CMK (cell line): Measurements from ENCODE around the gene FAM219A.
"Not testable (repeated sequence)": the region's sequence is repeated elsewhere in the genome, so short reads cannot be mapped to it uniquely, and the experiment has no call there.

Experiments used
- DNase-seq: peaks from one replicate; pipeline ENCODE4 v3.0.0-alpha.2; 2010; ENCODE audit warnings: low read depth

Gene FAM219A

DNA sequence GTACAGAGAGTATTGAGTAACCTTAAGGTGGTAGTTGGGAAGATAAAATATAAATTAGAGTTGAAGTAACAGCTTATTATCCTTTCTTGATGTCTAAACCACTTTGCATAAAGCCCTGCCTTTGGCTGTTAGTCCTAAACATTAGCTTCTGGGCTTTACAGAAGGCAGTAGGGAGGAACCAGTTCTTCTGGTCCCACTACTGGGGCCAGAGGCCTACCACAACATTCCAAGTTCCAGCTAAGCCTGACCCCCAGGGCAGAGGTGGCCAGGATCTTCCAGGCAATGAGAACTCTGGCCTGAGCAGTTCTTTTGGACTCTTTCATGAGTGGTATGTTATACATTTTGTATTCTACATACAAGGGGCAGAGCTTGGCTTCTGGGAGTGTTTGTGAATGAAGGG, 26.3 kb upstream of the FAM219A start:
- DNase-seq, result no peak

DNA sequence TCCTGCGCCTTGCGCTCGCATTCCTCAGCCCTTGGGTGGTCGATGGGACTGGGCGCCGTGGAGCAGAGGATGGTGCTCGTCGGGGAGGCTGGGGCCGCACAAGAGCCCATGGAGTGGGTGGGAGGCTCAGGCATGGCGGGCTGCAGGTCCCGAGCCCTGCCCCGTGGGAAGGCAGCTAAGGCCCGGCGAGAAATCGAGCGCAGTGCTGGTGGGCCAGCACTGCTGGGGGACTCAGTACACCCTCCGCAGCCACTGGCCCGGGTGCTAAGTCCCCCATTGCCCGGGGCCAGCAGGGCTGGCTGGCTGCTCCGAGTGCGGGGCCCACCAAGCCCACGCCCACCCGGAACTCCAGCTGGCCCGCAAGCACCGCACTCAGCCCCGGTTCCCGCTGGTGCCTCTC, 24.4 kb upstream of the FAM219A start:
- DNase-seq, result not testable (repeated sequence)

DNA sequence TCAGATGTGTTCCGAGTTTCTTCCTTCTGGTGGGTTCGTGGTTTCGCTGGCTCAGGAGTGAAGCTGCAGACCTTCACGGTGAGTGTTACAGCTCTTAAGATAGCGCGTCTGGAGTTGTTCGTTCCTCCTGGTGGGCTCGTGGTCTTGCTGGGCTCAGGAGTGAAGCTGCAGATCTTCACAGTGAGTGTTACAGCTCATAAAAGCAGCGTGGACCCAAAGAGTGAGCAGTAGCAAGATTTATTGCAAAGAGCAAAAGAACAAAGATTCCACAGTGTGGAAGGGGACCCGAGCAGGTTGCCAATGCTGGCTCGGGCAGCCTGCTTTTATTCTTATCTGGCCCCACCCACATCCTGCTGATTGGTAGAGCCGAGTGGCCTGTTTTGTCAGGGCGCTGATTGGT, 23.2 kb upstream of the FAM219A start:
- not testable (repeated sequence) for DNase-seq

DNA sequence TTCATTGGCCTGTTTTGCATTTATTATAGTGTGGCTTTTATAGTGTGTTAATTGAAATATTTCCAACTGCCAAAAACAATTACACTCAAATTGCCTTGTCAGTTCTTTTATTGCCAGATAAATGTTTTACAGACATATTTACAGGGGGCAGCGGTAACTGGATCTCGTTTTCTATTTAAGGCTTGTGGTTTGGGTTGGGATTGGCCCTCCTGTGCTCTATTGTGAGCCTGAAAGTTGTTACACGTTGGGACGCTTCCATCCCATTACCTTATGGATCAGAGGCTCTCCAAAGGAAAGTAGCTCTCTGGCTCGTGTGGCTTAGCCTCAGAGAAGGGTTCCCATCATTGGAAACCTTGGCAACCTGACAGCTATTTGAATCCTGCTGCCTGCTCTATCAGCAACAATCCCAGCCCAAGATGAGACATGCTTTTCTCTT, 21.1 kb upstream of the FAM219A start:
- no peak for DNase-seq

DNA sequence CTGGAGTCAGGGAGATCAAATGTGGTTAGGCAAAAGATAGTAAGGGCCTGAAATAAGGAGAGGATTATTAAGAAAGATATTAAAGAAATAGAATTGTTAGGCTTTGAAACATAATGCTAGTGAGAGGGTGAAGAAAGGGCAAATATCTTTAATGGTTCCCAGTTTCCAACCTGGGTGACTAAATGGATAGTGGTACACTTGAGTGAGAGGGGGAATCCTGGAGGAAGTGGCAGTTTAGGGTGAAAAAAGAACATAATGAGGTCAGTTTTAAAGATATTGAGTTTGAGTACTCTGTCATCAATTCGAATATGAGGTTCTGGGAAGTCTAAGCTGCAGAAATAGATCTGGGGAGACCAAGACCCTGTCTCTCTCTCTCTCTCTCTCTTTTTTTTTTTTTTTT, 19.2 kb upstream of the FAM219A start:
- DNase-seq, result no peak

DNA sequence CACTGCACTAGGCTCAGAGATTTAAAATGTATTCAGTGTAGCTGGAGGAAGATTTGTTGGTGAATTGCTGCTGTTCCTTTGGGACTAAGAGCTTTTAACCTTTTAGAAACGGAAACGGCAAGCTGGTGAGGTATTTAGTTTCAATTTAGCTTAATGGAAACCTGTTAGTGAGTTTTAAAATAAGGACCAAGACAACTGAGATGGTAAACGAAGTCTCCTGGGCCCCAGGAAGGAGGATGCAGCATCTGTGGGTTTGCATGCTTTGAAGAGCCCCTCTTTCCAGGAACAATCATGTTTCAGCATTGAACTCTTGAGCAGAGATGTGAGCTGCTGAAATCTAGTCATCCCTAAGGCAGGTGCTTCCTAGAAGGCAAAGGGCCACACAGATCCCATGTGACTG, 16.7 kb upstream of the FAM219A start:
- DNase-seq, result no peak

DNA sequence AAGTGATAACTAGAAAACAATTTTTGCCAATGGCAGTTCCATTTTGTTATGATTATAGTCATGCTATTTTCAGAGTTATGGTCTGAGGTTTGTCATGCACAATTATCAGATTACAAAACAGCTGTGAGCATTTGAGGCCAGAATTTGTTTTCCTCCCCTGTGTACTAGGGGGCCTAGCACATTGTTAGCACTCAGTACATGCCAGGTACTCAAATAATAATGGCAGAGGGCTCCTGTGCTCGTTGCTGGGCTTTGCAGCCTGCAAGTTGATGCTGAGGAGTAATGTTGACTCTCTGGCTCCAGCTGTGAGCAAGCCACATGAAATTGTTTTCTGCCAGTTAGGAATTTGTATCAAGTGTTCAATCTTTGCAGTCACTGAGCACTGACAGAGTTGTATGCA, 7.1 kb upstream of the FAM219A start:
- DNase-seq, result no peak

DNA sequence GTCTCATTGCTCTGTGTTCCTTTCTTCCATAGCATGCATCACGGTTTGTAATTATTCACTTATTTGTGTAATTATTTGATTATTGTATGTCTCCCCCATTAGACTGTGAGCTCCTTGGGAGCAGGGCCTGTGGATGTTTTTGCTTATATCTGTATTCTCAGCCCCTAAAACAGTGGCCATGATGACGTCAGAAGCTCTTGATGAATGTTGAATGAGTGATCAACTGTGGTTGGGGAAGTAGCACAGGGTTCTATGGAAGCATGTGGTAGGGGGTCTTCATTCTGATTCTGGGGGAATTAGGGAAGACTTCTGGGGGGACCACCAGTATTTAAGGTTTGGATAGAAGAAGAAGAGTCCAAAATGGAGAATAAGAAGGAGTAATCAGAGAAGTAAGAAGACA, 6.2 kb upstream of the FAM219A start:
- no peak for DNase-seq

DNA sequence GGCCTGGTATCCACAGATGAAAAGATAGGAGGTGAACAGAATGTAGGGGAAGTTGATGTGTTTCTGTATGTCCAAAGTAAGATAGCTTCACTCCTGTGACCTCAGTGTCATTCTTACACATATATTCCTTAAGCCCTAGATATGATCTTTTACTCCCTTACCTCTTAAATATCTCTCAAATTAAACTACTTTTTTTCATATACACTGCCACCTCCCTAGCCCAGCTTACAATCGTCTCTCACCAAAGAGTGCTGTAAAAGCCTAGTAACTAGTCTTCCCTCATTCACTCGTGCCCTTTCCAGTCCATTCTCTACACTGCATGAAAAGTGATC, 5.5 kb upstream of the FAM219A start:
- DNase-seq, result no peak

DNA sequence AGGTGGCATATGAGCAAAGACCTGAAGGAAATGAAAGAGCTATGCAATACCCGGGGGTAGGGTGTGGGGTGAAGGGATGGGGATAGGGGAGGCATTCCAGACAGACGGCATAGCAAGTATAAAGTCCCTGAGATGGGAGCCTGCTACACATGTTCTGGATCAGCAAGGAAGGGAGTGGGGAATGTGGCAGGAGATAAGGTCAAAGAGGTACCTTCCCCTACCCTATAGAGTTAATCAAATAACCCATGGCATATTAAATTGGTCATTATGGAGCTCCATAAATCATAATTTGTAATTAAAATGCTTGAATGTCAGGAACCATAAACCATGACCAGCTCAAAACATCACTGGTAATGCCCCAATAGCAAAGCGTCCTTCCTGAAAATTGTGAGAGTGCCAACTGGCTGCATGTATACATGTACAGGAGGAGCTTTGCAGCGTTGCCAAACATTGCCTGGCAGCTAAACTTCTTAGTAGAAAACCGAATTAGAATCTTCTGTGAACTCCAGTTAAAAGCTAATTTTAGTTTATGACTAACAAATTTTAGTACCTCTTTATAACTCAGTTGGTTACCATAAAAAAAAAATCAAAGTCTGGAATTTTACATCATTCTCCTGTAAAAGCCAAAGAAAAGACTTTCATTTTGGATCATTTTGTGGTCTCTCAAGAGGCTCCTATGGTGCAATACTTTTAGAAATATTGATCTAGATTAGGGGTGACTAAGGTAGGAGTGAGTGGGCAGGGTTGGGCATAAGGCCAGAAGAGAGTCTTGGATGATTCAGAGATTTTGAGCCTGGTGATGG, 4.9 kb upstream of the FAM219A start:
- no peak for DNase-seq

DNA sequence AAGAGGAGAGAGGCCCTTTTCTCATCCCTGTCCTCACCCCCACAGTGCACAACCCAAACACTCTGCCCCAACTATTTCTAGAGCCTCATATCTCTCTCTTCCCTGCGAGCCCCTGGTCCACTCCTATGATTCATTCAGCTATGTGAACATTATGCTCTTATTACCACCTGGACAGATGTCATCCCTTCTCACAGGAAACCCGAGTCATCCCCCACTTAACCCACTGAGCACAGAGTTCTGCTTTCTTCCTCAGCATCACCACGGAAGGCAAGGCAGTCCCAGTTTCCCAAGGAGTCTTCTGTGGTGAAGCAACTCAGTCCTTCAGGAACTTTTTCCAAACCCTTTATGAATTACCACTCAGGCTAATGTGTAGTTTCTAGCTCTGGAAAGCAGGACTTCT, 1.6 kb upstream of the FAM219A start:
- DNase-seq, result no peak

DNA sequence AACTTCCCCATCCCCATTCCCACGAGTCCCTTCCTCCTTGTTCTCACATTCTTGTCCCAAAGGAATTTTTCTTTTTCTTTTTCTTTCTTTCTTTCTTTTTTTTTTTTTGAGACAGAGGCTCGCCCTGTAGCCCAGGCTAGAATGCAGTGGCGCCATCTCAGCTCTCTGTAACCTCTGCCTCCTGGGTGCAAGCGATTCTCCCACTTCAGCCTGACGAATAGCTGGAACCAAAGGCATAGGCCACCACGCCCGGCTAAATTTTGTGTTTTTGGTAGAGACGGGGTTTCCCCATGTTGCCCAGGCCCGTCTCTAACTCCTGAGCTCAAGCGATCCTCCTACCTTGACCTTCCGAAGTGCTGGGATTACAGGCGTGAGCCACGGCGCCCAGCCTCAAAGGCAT, 986 bp upstream of the FAM219A start:
- no peak for DNase-seq

DNA sequence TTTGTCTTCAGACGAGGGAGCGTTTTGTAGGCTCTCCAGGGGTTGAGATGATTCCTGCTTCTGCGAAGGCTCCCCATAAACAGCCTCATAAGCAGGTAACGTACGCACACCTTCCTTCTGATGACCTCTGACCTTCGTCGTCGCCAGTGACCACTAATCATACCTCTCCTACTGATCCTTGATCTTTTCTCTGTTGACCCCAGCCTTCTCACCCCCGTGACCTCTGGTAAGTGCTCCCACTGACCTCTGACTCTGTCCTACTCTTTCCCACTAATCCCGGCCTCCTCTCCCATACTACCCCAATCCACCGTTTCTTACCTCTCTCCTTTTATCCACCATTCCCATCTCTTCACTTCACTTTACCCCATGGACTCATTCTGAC, 580 bp upstream of the FAM219A start:
- no peak for DNase-seq

DNA sequence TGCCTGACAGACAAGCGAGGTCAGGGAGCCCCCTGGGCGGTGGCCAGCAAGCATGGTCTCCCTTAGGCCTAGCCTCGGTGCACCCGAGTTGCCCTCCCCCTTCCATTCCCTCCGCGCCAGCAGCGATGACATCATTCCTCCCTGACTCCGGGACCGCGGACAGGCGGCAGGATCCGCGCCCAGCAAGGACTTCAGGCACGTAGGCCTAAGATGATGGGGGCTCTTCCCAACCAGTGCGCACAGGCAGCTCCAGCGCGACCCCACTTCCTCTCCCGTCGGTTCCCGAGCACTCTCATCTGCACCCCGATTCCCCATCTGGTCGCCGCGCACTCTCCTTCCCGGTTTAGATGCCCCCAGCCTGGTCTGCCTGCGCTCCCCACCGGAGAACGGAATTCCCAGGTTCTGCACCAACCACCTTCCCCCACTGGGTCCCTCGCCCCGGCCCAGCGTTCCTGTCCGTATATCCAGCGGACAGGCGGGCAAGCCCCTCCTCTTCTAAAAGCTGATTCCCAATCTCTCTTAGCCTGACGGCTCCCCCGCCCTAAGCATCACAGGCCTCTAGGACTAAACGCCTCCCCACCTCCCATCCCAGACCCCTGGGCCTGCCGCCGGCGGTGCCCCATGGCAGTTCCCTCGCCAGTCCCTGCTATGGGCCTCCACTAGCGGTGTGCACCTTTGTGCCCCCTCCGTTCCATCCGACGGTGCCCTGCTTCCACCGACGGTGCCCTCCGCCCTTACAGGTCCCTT, 931 bp downstream of the FAM219A start:
- DNase-seq, result no peak

DNA sequence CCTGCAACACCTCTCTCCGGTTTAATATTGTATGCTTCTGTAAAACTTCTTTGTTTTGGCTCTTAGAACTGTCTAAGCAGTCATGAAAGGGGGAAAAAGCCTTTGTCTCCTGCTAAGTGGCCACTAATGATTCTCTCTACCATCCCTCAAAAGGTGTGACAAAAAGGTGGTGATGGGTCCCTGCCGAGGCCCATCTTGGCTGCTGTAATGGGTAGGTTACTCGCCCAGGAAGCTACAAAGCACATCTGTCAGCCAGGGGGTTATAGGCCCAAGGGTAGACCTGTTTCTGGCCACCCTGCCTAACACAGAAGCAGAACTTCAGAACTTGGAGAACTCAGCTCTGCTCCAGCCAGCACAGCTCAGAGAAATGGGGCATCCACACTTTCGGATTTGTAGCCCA, 1.6 kb downstream of the FAM219A start:
- no peak for DNase-seq

DNA sequence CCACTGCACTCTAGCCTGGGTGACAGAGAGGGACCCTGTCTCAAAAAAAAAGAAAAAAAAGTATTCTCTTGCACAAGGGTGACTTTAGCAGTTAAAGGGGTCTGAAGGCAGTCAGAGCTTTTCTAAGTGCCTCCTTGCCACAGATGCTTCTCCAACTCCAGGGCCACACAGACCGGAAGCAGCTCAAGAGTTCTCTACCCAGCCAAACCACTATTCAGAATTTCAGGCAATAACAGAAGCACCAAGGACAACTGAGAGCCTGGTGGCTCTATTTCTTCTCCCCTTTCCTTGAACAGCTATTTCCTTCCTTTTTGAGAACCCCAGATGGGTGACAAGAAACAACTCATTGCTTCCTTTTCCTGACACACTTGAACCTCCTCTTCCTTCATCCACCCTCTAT, 2.2 kb downstream of the FAM219A start:
- no peak for DNase-seq

DNA sequence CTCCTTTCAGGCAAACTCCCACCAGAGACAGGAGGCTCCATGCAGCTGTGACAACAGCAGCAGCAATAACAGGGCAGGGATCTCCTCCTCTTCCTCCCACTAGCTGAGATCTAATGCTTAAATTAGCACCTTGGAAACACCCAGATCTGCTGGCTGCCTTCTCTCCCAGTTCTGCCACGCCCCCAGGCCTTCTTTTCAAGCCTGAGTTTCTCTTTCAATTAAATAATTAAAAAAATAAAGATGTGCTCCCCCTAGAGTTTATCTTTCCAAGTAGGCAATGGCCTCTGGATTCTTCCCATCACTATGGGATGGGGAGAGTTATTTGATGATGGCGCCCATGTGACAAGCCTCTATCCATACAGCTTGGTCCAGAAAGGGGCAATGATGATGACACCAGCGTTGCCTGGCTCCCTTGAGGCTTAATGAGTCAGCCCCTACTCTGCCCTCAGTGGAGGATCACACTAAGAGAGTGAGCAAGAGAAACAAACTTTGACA, 3.8 kb downstream of the FAM219A start:
- no peak for DNase-seq

DNA sequence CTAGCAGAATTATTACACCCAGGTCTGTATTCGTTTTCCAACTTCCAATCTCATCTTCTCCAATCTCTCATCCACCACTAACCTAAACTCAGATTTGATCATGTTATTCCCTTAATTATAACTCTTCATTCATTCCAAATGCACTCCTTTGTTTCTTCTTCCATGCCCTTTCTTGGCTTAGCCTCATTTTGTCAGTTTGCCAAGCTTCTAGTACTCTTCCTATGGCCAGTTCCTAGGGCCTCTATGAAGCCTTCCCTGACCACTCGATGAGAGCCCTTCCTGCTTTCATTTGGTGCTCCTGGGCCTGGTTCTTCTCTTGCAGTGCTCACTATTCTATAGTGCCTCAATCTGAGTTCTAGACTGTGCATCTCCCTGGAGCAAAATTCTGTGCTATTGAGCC, 5.8 kb downstream of the FAM219A start:
- DNase-seq, result no peak

DNA sequence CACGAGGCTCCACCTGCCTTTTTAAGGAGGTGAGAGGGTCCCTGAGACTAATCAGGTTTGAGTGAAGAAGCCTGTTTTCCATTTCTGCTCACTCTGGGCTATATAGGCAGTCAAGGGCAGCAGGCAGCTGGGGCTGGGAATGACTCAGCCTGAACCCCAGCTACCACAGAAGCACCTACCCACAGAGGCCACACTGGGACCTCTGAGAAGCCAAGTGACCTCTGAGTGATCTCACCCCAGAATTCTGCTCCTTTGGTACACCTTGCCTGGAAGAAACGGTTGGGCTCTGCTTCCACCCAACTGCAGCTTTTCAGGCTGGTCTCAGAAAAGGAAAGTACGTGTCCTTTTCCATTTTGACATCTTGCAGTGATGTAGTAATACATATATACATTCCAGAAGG, 6.8 kb downstream of the FAM219A start:
- DNase-seq, result no peak

DNA sequence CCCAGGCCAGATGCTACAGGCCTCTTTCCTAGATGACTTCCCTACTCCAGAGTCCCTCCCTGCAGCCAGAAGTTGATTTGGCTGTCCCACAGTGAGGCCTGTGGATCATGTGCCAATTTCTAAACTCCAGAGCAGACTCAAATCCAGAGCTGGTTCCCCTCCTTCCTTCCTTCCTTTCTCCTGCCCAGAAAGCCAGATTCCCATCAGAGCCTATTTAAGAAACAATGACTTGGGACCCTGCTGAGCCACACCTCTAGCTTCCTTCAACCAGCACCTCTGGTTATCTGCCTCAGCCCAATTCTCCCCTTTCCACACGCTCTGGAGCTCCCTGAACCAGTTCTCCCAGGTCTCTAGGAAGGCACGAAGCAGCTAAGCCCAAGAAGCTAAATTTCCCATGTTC, 7.2 kb downstream of the FAM219A start:
- no peak for DNase-seq

DNA sequence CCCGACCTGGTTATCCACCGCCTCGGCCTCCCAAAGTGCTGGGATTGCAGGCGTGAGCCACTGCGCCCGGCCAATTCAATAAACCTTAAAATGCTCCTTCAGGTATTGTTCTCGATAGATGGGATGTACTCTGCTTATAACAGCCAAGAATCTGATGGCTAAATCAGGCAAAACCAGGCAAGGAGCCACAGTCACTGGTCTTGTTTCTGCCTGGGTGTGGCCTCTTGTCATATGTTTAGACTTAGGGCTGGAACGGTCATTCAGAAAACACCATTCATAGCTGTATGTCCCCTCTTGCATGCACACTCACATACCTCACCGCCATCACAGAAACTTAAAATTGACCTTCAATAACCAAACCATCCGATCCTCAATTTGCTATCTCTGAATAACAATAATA, 7.7 kb downstream of the FAM219A start:
- DNase-seq, result no peak

DNA sequence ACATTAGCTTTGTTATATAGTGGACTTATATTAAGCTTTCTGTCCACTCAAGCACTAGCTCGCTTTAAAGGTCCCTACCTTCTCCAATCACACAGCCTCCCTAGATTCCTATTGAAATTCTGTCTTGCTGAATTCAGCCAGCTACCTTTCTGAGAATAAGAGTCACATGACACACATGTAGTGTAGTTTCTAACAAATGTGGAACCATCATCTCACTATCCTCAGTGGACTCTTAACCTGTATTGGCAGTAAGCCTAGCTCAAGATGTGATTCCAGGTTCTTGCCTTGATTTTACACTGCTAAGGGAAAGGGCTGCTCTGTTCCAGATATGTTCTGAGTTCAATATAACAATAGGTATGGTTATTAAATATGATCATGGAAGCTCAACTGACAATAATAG, 11.4 kb downstream of the FAM219A start:
- no peak for DNase-seq

DNA sequence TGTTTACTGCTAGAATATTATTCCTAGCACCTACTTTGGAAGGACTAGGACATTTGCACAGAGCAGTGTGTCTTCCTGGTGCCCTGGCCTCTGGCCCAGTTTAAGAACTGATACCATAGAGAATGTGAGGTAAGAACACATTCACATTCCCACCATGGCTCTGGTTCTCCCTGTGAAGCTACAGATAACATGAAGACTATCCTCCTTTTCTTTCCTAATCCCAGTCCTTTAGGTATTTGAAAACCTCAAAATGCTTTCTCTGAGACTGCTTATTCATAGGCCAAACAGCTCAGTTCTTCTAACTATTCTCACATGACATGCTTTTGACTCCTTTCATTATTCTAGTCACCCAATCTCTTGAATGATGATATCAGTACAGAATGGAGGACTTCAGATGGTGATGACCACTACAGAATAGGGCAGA, 11.9 kb downstream of the FAM219A start:
- DNase-seq, result no peak

DNA sequence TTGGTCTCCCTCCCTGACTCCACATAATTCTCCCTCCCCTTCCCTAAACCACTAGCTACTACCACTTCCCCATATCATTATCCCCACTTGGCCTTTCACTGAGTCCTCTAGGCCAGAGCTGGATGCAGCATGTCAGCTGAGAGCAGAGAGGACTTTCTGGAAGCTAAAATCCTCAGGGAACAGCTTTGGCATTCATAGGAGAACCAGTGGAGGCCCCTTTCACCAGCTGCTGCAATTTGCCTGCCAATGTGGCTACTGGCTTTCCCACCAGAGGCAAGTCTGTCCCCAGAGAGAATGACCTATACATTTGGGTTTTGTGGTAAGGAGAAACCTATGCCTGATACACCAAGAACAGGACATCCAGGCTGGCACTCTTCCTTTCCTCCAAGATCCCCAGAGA, 14.4 kb downstream of the FAM219A start:
- no peak for DNase-seq
